Transverse colon (tissue), 4 donors: Measurements from ENCODE around the gene SMARCAL1. TPM values are rescaled to one million over a fixed set of nuclear protein-coding genes. Genes with fewer than 3 reads are reported as not detected.

Experiments
- DNase-seq: peaks from one replicate; pipeline ENCODE4 v3.0.0-alpha.2; 2019
- H3K27ac ChIP-seq, 4 donors: fragments of 200-600 bp; sonication (generic); 2 replicates each; pipeline ENCODE4 v1.5.1; 2016 to 2018; ENCODE audit warnings: inconsistent platforms in 4 of 4
- H3K27me3 ChIP-seq: fragments of 200-600 bp; sonication (generic); 2 replicates; pipeline ENCODE4 v1.5.1; 2017; ENCODE audit warnings: inconsistent platforms
- H3K36me3 ChIP-seq, 4 donors: fragments of 200-600 bp; sonication (generic); 2 replicates each; pipeline ENCODE4 v1.5.1; 2017 to 2019; ENCODE audit warnings: inconsistent platforms in 4 of 4
- H3K4me1 ChIP-seq, 4 donors: fragments of 200-600 bp; sonication (generic); 2 replicates each; pipeline ENCODE4 v1.5.1; 2017 to 2020; ENCODE audit warnings: inconsistent platforms in 4 of 4
- H3K4me3 ChIP-seq, 4 donors: fragments of 200-600 bp; sonication (generic); 1 replicate in 1 of 4; 2 replicates in 3 of 4; pipeline versions ENCODE4 v1.5.1 to v1.6.1; 2017 to 2019; ENCODE audit warnings: inconsistent platforms in 4 of 4
- H3K9me3 ChIP-seq, 2 donors: fragments of 200-600 bp; sonication (generic); 2 replicates each; pipeline ENCODE4 v1.5.1; 2017 to 2019; ENCODE audit warnings: inconsistent platforms in 2 of 2
- EP300 ChIP-seq: sonication (generic); formaldehyde crosslinking; IDR thresholded peaks from one replicate; pipeline ENCODE4 v1.6.1; 2017; ENCODE audit warnings: antibody characterized with exemption, low read depth
- POLR2A ChIP-seq: fragments of 450-650 bp; IDR thresholded peaks from one replicate; pipeline ENCODE4 v1.6.1; 2016; ENCODE audit warnings: antibody characterized with exemption, mild to moderate bottlenecking, moderate library complexity
- POLR2AphosphoS5 ChIP-seq, 3 donors: sonication (generic); formaldehyde crosslinking; IDR thresholded peaks; one replicate each; pipeline ENCODE4 v1.6.1; 2016; ENCODE audit warnings: antibody characterized with exemption in 3 of 3
- WGBS, 2 donors: methylation state at CpG; one replicate each; pipeline ENCODE4 v1.1.5; 2018; ENCODE audit warnings: low coverage in 1 of 2; 5-methylcytosine and 5-hydroxymethylcytosine counted together
- in situ Hi-C, 4 donors: fragments of 200-750 bp; cut with MboI; loops; one replicate each; pipeline versions ENCODE4 v1.15.0 to v1.15.1; 2017; ENCODE audit warnings: low sequenced_read_pairs in 3 of 4, low pct_ligation_motif_present in 1 of 4, low pct_unique_long_range_greater_than_20kb in 1 of 4
- intact Hi-C: fragments of 100-400 bp; cut with DNase I; formaldehyde crosslinking; loops from one replicate; pipeline ENCODE4 v1.15.1; 2023; ENCODE audit warnings: low total_unique reads
- total RNA-seq, 4 donors: library from RNA; depleted of rRNA; stranded (reverse); fragments of >200 nt; gene quantifications; one replicate each; pipeline ENCODE4 v1.1.0, GENCODE V29; 2016
- TF ChIP-seq, protein P1 (sequence below), 5 experiments: fragments of 200-600 bp in 3 of 5; fragments of 450-650 bp in 2 of 5; sonication (generic) in 3 of 5; IDR thresholded peaks; 1 replicate in 2 of 5; 2 replicates in 3 of 5; pipeline ENCODE4 v1.5.1; 2016 to 2017; ENCODE audit warnings: antibody characterized with exemption in 5 of 5, inconsistent platforms in 3 of 5, mild to moderate bottlenecking in 2 of 5, moderate library complexity in 1 of 5

Gene SMARCAL1
- total RNA-seq, 4 donors from 2014 or later = 16.9 to 32.2 (median 23.6) TPM

DNA sequence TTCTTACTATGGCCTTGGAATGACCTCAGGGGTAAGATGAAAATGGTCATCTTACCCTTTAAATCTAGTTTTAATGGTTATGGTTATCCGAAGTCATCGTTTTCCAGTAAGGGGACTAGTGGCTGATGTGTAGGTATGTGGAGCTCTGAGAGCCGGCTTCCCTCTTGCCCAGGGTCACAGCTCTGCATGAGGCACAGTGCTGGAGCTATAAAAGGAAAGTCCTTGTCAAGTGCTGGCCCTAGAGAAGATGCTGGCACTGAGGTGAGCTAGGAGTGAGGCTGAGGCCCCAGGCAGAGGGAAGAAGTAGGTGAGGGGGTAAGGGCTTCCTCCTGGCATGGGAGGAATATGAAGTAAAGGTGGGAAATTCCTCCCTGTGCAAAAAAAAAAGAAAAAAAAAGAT lies 35.0 kb downstream of the SMARCAL1 start:
- Histone ChIP-seq H3K4me1 (peaks cover 0 to 7% (median 0%) of the 10 kb centered on the region in 4 donors), H3K27me3 (no peaks in the 10 kb centered on the region), H3K27ac (no peak overlapping the region), H3K36me3 (peaks cover 0 to 58% (median 24%) of the 10 kb centered on the region in 4 donors), H3K9me3 (no peaks in the 10 kb centered on the region), H3K4me3 (no peak overlapping the region)
- no peak for TF ChIP-seq POLR2AphosphoS5 (IDR thresholded peaks at IDR 0.05)
- TF ChIP-seq, protein P1, sequence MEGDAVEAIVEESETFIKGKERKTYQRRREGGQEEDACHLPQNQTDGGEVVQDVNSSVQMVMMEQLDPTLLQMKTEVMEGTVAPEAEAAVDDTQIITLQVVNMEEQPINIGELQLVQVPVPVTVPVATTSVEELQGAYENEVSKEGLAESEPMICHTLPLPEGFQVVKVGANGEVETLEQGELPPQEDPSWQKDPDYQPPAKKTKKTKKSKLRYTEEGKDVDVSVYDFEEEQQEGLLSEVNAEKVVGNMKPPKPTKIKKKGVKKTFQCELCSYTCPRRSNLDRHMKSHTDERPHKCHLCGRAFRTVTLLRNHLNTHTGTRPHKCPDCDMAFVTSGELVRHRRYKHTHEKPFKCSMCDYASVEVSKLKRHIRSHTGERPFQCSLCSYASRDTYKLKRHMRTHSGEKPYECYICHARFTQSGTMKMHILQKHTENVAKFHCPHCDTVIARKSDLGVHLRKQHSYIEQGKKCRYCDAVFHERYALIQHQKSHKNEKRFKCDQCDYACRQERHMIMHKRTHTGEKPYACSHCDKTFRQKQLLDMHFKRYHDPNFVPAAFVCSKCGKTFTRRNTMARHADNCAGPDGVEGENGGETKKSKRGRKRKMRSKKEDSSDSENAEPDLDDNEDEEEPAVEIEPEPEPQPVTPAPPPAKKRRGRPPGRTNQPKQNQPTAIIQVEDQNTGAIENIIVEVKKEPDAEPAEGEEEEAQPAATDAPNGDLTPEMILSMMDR (IDR thresholded peaks at IDR 0.05) = no peak
- TF ChIP-seq EP300 = no peak
- TF ChIP-seq POLR2A = no peak
- WGBS, 2 donors = 98% methylated on average over 3 of the region's 3 CpGs; no CpG with 5 or more reads in 1 of the 2 donors
- no peak for DNase-seq
- in situ Hi-C loops = no loop called here
- intact Hi-C loops = no loop called here

DNA sequence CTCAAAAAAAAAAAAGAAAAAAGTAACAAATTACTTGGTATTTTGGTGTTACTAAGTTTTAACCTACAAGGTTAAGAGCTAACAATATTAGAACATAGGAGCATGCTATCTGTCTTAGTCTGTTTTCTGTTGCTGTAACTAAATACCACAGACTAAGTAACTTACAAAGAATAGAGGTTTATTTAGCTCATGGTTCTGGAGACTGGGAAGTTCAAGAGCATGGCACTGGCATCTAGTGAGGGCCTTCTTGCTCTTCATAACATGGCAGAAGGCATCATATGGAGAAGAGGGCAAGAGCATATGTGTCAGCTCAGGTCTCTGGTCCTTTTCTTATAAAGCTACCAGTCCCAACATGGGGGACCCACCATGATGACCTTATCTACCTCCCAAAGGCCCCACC lies 36.5 kb downstream of the SMARCAL1 start:
- intact Hi-C loops (no loop called here), in situ Hi-C loops (no loop called here)
- Histone ChIP-seq H3K36me3 (peaks cover 0 to 65% (median 28%) of the 10 kb centered on the region in 4 donors), H3K27ac (no peak overlapping the region), H3K27me3 (no peaks in the 10 kb centered on the region), H3K9me3 (no peaks in the 10 kb centered on the region), H3K4me1 (peaks cover 0 to 7% (median 0%) of the 10 kb centered on the region in 4 donors), H3K4me3 (no peak overlapping the region)
- no peak for TF ChIP-seq POLR2A
- TF ChIP-seq POLR2AphosphoS5 (IDR thresholded peaks at IDR 0.05) = no peak
- TF ChIP-seq, protein P1 (IDR thresholded peaks at IDR 0.05) = no peak
- no peak for TF ChIP-seq EP300
- DNase-seq = no peak

DNA sequence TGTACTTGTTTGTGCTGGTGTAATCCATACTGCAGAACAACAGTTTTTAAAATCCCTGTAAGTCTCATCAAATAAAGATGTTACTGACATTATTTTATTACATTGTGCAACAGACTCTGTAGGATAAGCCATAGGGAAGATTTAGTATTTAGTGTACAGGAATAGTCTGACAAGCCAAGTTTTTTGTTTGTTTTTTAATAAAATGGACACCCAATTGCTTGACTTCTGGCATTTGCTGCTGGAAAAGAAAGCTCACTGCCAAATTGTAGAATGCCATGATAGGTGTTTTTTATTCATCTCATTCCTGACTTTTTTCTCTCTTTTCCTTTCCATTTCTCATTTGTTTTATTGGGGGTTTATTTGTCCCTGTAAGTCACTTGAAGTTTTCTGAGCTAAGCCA lies 38.1 kb downstream of the SMARCAL1 start:
- H3K4me3 ChIP-seq = no peak overlapping the region
- H3K27me3 ChIP-seq = no peaks in the 10 kb centered on the region
- DNase-seq = no peak
- no peak overlapping the region for H3K27ac ChIP-seq
- in situ Hi-C loops = no loop called here
- TF ChIP-seq POLR2A (no peak), EP300 (no peak), POLR2AphosphoS5 (IDR thresholded peaks at IDR 0.05) (no peak)
- TF ChIP-seq, protein P1 (IDR thresholded peaks at IDR 0.05) = no peak
- intact Hi-C loops = no loop called here
- H3K4me1 ChIP-seq = peaks cover 0 to 7% (median 0%) of the 10 kb centered on the region in 4 donors
- peaks cover 0 to 78% (median 35%) of the 10 kb centered on the region in 4 donors for H3K36me3 ChIP-seq
- H3K9me3 ChIP-seq = no peaks in the 10 kb centered on the region

DNA sequence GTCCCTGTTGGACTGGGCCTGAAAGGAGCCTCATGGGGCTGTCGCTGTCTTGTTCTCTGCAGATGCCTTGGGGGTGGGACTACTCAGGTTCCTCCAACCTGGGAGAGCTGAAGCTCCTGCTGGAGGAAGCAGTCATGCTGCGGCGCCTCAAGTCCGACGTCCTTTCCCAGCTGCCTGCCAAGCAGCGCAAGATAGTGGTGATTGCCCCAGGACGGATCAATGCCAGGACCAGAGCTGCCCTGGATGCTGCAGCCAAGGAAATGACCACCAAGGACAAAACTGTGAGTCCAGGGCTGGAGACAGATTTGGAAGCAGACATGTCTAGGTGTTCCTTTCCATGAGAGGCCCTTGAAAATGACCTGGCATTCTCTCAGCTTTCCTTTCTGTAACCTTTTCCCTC lies 38.5 kb downstream of the SMARCAL1 start:
- peaks cover 0 to 78% (median 36%) of the 10 kb centered on the region in 4 donors for H3K36me3 ChIP-seq

More for the DNA sequence above, 38.5 kb downstream of the SMARCAL1 start:
- TF ChIP-seq POLR2AphosphoS5 (IDR thresholded peaks at IDR 0.05) (no peak), EP300 (no peak), POLR2A (no peak)
- TF ChIP-seq, protein P1 (IDR thresholded peaks at IDR 0.05) = no peak
- 99% methylated on average over 7 of the region's 7 CpGs; no CpG with 5 or more reads in 1 of the 2 donors for WGBS, 2 donors
- intact Hi-C loops = no loop called here
- Histone ChIP-seq H3K9me3 (no peaks in the 10 kb centered on the region), H3K27me3 (no peaks in the 10 kb centered on the region), H3K27ac (no peak overlapping the region), H3K4me1 (peaks cover 0 to 5% (median 0%) of the 10 kb centered on the region in 4 donors), H3K4me3 (no peak overlapping the region)
- DNase-seq = no peak
- in situ Hi-C loops = no loop called here
